HTR-8/SVneo (cell line): ENCODE results near the gene TPP2.

Experiments
- DNase-seq: peaks from one replicate; pipeline ENCODE4 v3.0.0; 2011; ENCODE audit warnings: low spot score, mixed read lengths; ENCODE audit not compliant: insufficient read length
- FAIRE-seq: peaks from 2 replicates; lab custom pipeline; 2011; peaks lifted over from hg19 to GRCh38; lab: Jason Lieb, UNC

TPP2 gene

DNA sequence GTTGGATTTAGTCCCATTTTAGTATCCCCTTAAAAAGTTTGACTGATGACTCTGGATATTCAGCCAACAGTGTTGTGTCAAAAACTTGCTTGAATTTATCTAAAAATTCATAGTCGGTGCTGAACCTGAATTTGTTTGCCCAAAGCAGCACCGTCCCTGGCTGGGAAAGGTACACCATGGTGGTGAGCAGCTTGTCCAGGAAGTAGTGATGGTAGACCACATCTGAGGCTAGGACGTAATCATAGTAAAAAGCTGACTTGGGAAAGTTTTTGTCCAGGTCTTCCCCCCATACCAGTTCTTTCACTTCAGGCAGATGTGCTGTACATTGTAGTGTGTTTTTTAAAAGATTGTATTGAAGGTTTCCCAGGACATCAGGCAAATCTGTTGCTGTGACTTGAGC is 89.2 kb downstream of the TPP2 start:
- FAIRE-seq (no peak), DNase-seq (no peak)

DNA sequence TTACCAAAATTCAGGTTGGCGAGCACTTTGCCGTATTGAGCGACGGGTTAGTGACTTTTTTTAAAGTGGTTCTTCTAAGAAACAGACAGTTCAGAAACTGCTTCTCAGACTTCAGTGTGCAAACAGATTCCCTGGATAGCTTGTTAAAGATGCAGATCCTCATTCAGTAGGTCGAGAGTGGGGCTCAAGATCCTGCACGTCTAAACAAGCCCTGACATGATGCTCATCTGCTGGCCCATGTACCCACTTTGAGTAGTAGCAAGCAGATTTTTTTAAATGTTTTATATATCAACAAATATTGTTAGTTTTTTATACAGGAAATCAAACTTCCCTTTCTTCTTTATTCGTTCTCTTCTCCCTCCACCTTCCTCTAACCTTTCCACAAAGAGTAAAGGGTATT is 90.7 kb downstream of the TPP2 start:
- no peak for FAIRE-seq
- DNase-seq, result no peak

DNA sequence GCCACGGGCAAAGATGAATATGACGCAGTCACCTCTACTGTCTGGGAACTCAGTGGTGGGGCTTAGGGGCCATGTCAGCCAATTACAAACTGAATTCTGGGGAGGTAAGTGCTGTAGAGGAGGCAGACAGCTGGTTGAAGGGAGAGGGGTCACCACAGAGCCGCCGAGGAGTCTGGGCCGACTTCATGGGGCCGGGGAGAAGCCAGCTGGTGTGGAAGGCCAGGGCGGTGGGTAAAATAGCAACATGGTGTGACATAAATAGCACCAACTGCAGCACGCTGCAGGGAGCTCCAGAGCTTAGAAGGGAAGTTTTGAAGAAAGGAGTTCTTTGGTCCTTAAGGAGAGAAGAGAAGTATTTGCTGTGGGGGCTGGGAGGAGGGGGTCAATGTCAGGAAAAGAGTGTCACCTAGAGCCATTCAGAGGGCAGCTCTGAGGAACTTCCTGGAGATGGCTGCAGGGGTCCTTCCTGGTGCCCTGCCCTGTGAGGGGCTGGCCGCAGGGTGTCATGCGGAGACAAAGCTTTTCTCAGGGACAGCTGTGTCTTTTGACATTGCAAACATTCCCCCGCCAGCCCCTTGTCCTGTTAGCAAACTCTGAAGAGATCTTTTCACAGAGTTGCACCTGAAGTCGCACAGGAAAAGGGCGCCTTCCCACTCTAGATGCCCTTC is 91.7 kb downstream of the TPP2 start:
- FAIRE-seq (no peak), DNase-seq (no peak)

DNA sequence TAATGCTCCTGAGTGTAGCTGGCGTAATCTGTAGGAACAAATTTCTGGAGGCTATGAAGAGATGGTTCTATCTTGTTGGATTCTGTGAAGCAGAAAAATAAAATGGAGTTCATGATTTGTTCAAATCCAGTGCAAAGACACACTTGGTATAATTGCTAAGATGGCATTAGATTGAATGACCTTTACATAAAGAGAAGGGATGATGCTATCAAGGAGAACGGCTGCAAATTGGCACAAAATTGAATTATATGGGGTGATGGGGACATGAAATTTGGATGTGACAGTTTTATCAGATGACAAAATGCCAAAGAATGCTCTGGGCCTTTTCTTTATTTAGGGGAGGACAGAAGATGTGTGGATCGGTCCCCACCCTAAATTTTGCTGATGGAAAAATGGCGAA is 94.1 kb downstream of the TPP2 start:
- FAIRE-seq, result no peak

DNA sequence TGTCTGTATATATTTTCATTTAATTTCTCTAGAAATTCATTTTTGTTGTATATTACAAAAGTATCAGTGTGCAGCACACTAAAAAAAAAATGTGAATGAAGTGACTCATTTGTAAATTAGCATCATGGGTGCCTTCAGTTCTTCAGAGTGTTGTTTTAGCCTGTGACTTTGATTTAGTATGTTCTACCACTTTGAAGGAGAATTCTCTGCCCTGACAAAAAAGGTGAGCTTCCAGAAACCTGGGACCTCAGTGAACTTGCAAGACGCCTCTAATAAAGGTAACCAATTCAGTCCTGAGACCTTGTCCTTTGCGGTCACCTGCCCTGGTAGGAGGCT is 95.7 kb downstream of the TPP2 start:
- DNase-seq (no peak), FAIRE-seq (no peak)

More for the DNA sequence above, 94.1 kb downstream of the TPP2 start:
- DNase-seq, result no peak

DNA sequence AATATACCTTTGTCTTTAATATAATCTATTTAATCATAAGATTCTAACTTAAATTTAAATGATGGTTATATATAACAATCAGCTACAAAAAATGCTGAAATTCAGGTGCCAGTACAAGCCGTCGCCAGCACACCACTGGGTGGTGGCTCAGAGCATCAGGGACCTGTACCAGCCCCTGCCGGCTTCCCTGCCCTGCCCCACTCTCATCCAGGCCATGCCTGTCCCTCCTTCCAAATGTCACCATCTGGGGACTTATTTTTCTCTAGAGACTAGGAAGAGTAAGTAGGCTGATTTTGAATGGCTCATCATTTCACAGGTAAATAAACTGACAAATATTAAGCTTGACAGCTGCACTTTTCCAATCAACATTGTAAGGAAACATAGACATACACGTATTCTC is 96.5 kb downstream of the TPP2 start:
- DNase-seq (no peak), FAIRE-seq (no peak)

DNA sequence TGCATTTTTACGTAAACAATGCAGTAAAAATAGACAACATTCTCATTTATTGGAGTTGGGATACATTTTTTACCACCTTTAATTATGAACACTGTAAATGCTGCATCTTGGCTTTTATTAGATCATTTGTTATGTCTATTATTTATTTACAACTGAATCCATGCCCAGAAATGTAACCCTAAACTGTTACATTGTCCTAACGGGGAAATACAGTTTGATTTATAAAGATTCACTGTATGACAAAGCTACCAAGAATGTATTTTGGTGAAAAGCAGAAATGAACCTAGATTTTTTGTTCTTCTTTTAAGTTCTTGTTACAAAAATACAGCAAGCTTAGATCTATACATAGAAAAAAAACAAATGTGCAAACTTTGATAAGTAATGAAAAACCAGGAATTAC is 97.0 kb downstream of the TPP2 start:
- no peak for FAIRE-seq

DNA sequence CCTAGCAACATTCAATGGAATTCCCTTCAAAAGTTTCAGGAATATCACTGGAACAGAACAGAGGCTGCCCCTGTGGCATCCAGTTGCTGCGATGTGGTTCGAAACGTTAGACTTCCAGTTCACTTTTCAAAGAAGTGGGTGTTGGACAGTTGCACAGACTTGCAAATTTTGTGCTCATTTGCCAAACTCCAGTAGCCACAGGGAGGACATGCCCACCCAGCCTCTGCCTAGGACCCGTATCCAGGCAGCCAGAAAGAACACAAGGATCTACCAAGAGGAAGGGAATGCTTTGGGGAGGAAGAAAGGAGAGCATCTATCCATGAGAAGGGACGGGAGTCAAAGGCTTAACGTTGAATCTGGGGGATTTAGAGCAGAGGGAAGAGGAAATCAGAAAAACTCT is 98.2 kb downstream of the TPP2 start, which contains the start of gene METTL21C:
TSS of gene METTL21C (minus strand) at position 108 of the 400 bp plus-strand sequence. CDS start 546 bp downstream, outside the sequence.
- no peak for DNase-seq
- no peak for FAIRE-seq

More for the DNA sequence above, 97.0 kb downstream of the TPP2 start:
- no peak for DNase-seq

DNA sequence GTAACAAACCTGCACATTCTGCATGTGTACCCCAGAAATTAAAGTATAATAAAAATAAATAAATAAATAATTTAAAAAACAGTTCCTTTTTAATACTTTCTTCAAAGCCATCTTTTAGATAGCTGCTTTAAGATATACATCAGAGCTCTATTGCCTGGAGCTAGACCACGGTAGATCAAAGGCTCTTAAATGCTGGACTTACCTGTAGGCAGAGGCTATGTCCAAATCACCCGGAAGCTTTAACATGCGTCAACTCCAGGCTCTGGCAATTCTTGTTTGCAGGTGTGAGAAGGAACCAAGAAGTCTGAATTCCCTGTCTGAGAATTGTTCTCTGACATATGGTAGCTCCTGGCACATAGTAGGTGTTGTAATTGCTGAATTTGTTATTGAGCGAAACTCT is 99.7 kb downstream of the TPP2 start:
- FAIRE-seq, result no peak
- no peak for DNase-seq

DNA sequence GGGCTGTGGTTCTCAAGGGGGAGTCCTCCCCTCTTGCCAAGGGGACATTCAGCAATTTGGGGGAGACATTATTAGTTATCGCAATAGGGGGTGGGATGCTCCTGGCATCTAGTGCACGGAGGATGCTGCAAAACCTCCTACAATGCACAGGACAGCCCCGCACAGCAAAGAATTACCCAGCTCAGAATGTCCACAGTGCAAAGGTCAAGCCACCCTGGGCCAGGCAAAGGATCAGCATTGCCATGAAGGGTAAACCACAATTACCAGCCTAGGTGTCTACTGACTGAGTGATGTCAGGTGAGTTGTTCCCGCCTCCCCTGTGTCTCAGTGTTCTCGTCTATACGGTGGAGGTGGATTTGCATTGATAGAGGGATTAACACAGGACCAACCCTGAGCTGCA is 100.5 kb downstream of the TPP2 start:
- no peak for DNase-seq
- no peak for FAIRE-seq

DNA sequence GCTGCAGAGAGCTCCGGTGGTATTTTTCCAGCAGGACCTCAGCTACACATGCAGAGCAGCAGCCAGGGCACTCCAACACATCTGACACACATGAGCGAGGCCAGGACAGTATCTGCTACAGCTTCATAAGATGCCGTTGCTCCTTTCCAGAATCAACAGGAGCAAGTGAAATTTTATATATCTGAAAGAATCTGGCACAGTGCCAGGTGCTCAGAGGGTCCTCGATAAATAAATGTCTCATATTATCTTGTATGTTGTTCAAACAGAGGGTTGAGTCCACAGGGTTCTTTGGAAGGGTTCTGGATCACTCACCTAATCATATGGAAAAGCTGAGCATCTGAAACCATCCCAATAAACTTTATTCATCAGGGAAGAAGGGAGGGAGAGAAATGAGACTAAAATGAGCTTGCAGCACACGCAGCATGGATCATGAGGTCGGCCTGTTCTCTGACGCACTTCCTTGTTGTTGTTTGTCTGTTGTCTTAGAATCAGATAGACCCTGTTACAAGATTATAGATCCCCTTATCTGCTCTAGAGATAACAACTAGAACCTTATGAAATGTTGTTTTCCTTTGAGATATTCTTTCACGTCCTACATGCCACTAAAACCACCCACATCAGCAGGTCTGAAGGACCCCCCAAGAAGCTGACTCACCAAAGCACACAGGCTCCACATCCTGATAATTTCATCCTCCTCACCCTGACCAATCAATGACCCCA is 101.3 kb downstream of the TPP2 start:
- DNase-seq (no peak), FAIRE-seq (no peak)

DNA sequence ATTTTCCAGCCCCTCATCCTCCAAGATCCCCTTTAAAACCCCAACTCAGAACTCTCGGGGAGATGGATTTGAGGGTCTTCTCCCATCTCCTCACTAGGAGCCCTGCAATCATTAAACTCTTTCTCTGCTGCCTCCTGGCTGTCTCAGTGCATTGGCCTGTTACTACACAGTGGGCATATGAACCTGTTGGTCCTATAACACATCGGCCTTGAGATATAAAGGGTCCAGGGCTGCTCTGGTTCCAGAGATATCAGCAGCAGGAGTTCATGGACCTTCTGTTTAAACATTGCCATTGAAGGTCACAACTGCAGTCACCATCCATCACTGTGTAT is 101.8 kb downstream of the TPP2 start:
- no peak for FAIRE-seq

DNA sequence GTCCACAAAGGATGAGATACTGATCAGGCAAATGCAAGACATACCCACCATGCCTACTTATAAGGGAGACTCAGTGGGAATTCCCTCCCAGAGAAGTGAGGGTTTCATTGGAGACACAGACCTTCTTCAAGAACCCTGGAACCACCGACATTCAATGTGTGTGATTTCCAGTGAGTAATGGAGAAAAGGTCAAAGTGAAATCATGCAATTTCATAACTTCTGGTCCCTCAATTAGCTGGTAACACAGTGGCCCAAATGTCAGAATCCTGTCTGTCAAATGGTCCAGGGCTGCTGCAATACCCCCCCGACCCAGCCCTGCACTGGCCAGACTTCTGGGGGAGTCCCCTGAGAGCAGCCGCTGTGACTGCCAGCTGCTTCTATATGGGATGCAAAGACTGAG is 102.7 kb downstream of the TPP2 start:
- DNase-seq (no peak), FAIRE-seq (no peak)

More for the DNA sequence above, 101.8 kb downstream of the TPP2 start:
- no peak for DNase-seq

DNA sequence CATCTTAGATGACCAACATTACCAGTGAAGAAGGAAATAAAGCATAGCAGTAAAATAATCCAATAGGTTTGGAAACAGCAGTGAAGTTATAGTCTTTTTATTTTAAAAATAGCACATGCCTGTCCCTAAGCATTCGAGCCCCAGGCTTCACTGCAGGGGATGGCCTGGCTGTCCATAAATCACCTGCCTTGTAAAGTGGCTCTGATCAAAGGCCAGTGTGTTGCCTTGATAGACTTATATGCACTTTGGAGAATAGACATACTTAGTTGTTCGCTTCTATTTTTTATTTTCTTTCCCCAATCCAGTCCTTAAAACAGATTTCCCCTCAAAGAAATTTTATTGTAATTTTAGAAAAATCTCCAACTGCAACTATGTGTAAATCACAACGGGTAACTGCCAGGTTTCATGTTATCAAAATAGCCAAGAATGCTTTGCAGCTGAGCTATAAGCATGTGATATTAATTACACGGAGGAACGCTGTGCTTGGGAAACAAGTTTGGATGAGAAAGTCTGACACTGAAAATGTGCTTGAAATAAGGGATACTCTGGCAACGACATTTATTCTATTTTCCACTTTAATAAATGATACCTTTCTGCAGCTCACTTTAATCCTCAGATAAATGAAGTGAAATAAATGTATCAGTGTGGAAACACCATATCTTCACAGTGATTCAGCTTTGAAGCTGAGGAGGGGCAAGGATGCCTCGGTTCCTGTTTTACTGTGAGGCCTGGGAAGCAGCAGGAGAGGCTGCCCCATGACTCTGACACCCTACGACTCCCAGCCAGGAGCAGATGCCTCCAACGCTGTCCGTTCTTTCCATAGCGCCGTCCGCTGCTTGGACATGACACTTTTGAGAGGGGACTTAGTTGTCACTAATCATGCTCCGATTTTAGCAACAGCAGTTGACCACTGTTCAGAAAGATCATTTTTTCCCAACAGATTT is 103.6 kb downstream of the TPP2 start:
- FAIRE-seq (no peak), DNase-seq (no peak)

DNA sequence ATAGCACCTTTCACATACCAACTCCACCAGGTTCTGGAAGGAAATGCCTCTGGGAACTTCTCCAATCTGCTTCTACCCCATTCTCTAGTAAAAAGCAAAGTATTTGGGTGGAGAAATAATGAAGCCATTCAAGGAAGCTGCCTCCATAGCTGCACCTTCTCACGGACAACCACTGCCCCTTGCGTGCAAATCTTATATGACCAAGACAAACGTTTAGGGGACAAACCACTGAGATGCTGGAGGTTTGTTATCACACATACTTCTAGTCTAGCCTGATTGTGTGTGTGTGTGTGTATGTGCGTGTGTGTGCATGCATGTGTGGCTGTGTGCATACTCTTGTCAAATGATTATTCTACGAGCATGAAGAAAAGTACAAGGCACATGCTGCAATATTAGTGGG is 104.5 kb downstream of the TPP2 start:
- DNase-seq (no peak), FAIRE-seq (no peak)

DNA sequence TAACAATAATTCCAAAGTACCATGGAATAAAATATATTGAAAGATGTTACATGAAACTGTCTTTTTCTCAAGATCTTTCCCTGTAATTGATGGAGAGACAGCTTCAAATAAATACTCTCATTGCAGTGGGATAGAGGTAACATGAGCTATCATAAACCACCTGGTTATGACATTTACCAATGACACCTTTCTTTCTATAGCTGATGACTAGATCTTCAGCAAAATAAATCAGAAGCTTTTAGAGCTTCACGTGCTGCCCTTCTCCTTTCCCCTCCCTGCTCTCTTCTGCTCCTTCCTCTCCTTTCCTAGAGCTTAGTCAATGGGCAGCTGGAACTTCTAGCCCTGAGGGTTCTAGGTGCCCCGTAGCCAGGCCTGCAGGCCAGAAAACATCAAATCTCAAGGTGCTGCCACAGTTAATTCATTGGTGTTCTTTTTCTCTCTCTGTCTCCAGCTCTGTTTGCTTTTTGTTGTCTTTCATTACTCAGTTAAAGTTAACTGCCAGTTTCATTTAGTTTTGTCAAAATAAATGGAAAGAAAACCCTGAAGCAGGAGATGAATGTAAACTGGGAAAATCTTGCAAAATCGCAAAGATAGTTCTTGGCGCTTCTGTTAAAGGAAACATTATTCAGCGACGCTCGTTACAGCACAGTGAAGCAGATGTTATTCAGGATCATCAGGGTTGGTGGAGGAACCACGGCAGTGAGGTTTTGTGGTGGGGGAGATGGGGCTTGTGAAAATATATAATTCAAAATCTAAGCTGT is 106.4 kb downstream of the TPP2 start:
- FAIRE-seq, result no peak
- DNase-seq, result no peak

DNA sequence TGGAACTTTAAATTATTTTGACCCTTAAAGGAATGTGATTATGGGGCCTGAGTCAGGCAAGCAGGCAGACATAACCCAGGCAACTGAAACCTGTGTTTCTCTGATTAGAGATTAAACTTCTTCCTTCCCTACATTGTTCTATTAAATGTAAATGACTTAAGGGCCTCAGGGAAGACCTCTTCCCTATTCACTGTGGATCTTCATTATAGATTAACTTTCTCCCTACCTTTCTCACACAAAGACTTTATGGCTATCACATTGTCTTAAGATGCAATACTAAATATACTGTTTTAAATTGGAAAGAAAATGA is 106.9 kb downstream of the TPP2 start:
- DNase-seq, result no peak
- no peak for FAIRE-seq

DNA sequence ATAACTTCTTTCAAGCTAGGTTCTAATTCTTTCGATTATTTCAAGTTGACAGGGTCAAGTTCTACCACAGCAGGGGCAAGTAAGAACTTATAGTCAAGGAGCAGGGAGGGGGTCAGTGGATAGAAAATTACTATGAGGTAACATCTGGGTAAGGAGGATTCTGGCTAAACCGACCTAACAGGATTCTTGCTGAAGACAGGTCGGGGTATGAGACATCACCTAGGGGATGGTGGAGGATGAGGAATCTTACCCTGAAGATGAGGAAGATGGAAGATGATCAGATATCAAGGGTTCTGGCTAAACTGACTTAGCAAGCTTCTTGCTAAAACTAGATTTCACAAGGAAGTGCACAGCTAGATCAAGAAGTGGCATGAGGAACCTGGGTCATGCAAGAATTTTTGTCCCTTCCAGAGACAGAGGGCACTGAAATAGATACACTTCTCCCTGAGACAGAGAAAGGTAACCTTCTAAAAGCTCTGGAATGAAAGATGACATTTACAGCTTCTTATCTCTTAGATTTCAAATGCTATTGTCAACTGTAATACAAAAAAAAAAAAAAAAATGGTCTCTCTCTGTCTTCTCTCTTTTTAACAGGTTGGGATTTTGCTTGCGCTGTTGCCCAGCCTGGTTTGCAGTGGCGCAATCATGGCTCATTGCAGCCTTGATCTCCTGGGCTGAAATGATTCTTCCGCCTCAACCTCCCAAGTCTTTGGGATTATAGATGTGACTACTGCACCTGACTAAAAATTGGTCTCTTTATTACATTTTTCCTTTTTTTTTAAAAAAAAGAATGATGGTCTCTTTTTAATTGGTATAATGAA is 107.7 kb downstream of the TPP2 start:
- DNase-seq (no peak), FAIRE-seq (no peak)

DNA sequence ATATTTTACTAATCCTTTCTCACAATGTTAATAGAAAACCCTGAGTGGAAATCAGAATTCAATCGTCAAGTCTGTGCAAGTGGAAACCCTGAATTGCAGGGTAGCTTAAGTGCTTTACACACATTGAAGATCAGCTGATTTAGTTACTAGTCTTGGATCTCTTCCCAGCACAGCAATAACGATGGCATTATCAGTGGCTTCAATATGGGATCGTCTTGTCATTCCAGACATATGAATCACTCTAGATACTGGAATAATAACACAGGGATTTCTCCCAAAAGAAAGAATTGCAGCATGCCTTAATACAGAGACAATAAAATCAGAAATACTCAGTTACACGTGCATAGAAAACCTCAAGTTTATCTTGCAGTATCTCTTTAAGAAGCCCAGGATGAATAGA is 110.7 kb downstream of the TPP2 start:
- FAIRE-seq, result no peak
- DNase-seq, result peak; percentile 63

DNA sequence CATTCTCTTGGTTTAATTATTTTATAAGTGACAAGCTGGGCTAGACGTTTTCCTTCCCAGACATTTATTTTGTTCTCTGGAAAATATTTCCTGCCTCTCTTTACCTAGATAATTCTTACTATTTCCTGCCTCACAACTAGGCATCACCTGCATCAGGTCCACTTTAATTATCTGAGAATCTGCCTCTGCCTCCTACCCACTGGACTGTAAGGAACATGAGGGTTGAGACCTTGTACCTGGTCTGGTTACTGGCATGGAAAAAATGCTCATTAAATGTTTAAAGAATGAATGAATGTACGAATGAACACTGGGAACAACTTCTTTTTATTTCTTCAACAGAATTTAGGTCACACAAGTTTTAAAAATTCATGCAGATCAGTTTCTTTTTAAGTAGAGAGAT is 111.4 kb downstream of the TPP2 start:
- FAIRE-seq (no peak), DNase-seq (no peak)
